Peyer's patch (tissue), 4 donors: ENCODE results near the gene CCDC6. TPM values are rescaled to one million over a fixed set of nuclear protein-coding genes. Genes with fewer than 3 reads are reported as not detected.

Experiments
- DNase-seq, 3 donors: peaks; one replicate each; pipeline ENCODE4 v3.0.0-alpha.2; 2017 to 2019
- H3K27ac ChIP-seq, 4 donors: fragments of 200-600 bp; sonication (generic); one replicate each; pipeline ENCODE4 v1.5.1; 2016 to 2019
- H3K27me3 ChIP-seq, 2 donors: fragments of 200-600 bp; sonication (generic); one replicate each; pipeline ENCODE4 v1.5.1; 2019
- H3K36me3 ChIP-seq, 3 donors: fragments of 200-600 bp; sonication (generic); one replicate each; pipeline ENCODE4 v1.5.1; 2016 to 2019
- H3K4me1 ChIP-seq, 4 donors: fragments of 200-600 bp; sonication (generic); one replicate each; pipeline ENCODE4 v1.5.1; 2016 to 2019
- H3K4me3 ChIP-seq, 4 donors: fragments of 200-600 bp; sonication (generic); 1 replicate in 3 of 4; 2 replicates in 1 of 4; pipeline ENCODE4 v1.5.1; 2016 to 2019; ENCODE audit warnings: mild to moderate bottlenecking in 1 of 4
- H3K9me3 ChIP-seq, 4 donors: fragments of 200-600 bp; sonication (generic); one replicate each; pipeline ENCODE4 v1.5.1; 2016 to 2019; ENCODE audit warnings: mild to moderate bottlenecking in 1 of 4
- CTCF ChIP-seq, 6 experiments: fragments of 450-650 bp in 4 of 6; fragments of 200-600 bp in 2 of 6; sonication (generic) in 1 of 6; IDR thresholded peaks; one replicate each; pipeline ENCODE4 v1.5.1; 2017 to 2019; ENCODE audit warnings: antibody characterized with exemption in 6 of 6, mild to moderate bottlenecking in 3 of 6, moderate library complexity in 1 of 6
- POLR2A ChIP-seq, 2 donors: fragments of 450-650 bp; IDR thresholded peaks; one replicate each; pipeline ENCODE4 v1.5.1; 2017; ENCODE audit warnings: antibody characterized with exemption in 2 of 2, mild to moderate bottlenecking in 2 of 2, moderate library complexity in 2 of 2
- total RNA-seq, 4 donors: library from RNA; depleted of rRNA; stranded (reverse); fragments of >200 nt; gene quantifications; one replicate each; pipeline ENCODE4 v1.1.0, GENCODE V29; 2016

CCDC6 gene
- total RNA-seq, 4 donors from 2014 or later: 41.8 to 49.6 (median 48.6) TPM

DNA sequence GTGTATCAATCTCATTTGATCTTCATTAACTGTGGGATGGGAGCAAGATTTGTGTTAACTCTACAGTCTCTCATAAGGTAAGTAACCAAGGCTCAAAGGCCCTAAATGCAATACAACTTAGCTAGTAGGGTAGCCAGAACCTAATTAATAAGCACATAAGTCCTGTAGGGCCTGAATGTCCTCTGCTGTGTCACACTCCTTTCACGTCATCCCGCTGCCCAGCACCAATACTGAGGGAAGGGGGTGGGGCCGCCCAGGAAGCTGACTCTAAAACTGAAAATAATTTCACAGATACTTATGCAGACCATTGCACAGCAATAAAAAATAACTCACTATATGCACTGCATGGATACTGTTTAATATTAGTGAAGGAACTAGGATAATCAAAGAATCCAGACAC, 13.7 kb downstream of the CCDC6 start:
- Histone ChIP-seq H3K9me3 (no peaks in the 10 kb centered on the region), H3K4me3 (no peak overlapping the region), H3K27ac (no peak overlapping the region), H3K27me3 (no peaks in the 10 kb centered on the region), H3K36me3 (no peaks in the 10 kb centered on the region), H3K4me1 (peaks cover 0 to 62% (median 9%) of the 10 kb centered on the region in 4 donors)
- TF ChIP-seq CTCF (IDR thresholded peaks at IDR 0.05): no peak
- no peak for TF ChIP-seq POLR2A (IDR thresholded peaks at IDR 0.05)
- peak in 2 of 3 donors; percentile 28 to 65 for DNase-seq

DNA sequence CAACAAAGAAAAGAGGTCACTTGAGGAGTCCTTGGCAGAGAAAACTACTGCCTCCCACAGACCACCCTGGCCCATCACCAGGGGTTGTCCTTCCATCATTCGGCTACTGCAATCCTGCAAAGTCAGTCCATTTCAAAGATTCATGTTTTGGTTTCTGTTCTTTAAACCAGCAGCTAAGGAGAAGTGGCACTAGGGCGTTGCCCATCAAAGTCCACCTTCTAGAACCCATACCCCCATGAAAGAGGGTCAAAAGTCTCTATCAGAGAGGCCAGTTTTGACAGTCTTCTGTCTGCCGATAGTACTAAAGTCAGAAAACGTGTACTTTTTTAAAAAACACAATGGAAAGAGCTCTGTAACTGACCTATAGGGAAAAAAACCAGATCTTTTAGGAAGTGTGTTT, 14.4 kb downstream of the CCDC6 start:
- no peaks in the 10 kb centered on the region for H3K9me3 ChIP-seq
- peaks cover 0 to 58% (median 9%) of the 10 kb centered on the region in 4 donors for H3K4me1 ChIP-seq
- no peak for TF ChIP-seq POLR2A (IDR thresholded peaks at IDR 0.05)
- TF ChIP-seq CTCF (IDR thresholded peaks at IDR 0.05): no peak
- H3K4me3 ChIP-seq: no peak overlapping the region
- H3K27me3 ChIP-seq: no peaks in the 10 kb centered on the region
- DNase-seq: no peak
- H3K27ac ChIP-seq: peak overlapping the region in 1 of 4 donors; percentile 10
- no peaks in the 10 kb centered on the region for H3K36me3 ChIP-seq

DNA sequence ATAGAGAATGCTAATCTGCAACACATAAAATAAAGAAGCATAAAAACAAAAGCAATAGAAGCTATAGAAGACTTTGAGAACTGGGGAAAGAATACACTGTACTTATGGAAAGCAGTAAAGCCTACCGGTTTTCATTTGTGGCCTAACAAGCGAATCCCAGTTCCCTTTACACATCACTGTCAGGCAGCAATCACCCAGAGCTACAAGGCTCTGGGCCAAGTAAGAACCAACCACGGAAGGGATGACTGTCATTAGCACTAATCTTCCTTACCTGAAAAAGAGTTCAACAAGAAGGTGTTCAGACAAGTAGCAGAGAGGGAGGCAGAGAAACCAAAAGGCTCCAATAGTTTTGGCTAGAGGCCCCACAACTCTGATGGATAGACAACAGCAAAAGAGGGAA, 15.0 kb downstream of the CCDC6 start:
- Histone ChIP-seq H3K4me3 (no peak overlapping the region), H3K27ac (peak overlapping the region in 1 of 4 donors; percentile 10), H3K9me3 (no peaks in the 10 kb centered on the region), H3K27me3 (no peaks in the 10 kb centered on the region), H3K4me1 (peaks cover 0 to 52% (median 9%) of the 10 kb centered on the region in 4 donors), H3K36me3 (no peaks in the 10 kb centered on the region)
- no peak for TF ChIP-seq POLR2A (IDR thresholded peaks at IDR 0.05)
- TF ChIP-seq CTCF (IDR thresholded peaks at IDR 0.05): no peak
- no peak for DNase-seq

GRCh38 chr10:59888781-59889435, 17.4 kb downstream of the CCDC6 start:
- DNase-seq: no peak
- no peaks in the 10 kb centered on the region for H3K9me3 ChIP-seq
- no peak overlapping the region for H3K4me3 ChIP-seq
- peaks cover 0 to 38% (median 14%) of the 10 kb centered on the region in 4 donors for H3K4me1 ChIP-seq
- no peaks in the 10 kb centered on the region for H3K36me3 ChIP-seq
- H3K27me3 ChIP-seq: no peaks in the 10 kb centered on the region
- TF ChIP-seq POLR2A (IDR thresholded peaks at IDR 0.05) (no peak), CTCF (IDR thresholded peaks at IDR 0.05) (no peak)
- no peak overlapping the region for H3K27ac ChIP-seq

GRCh38 chr10:59887972-59888640, 18.2 kb downstream of the CCDC6 start:
- TF ChIP-seq POLR2A (IDR thresholded peaks at IDR 0.05): no peak
- no peak for TF ChIP-seq CTCF (IDR thresholded peaks at IDR 0.05)
- no peak for DNase-seq
- H3K27me3 ChIP-seq: no peaks in the 10 kb centered on the region
- peaks cover 0 to 30% (median 13%) of the 10 kb centered on the region in 4 donors for H3K4me1 ChIP-seq
- no peaks in the 10 kb centered on the region for H3K9me3 ChIP-seq
- no peaks in the 10 kb centered on the region for H3K36me3 ChIP-seq
- no peak overlapping the region for H3K27ac ChIP-seq
- H3K4me3 ChIP-seq: no peak overlapping the region
